Measurements from ENCODE around the gene MSGN1. TPM values are rescaled to one million over a fixed set of nuclear protein-coding genes. Genes with fewer than 3 reads are reported as not detected.

Gene MSGN1
- total RNA-seq, 2 donors from 2014 or later = not detected

GRCh38 chr2:17781482-17781881 is 34.8 kb upstream of the MSGN1 start:
- no peaks in the 10 kb centered on the region for H3K9me3 ChIP-seq
- TF ChIP-seq CTCF (IDR thresholded peaks at IDR 0.05) (no peak), POLR2A (IDR thresholded peaks at IDR 0.05) (no peak)
- intact Hi-C loops (cut with DNase I) = no loop called here
- DNase-seq (ENCODE audit: low spot score) = no peak
- H3K27me3 ChIP-seq (replicated peaks; ENCODE audit: insufficient read depth) = no peaks in the 10 kb centered on the region
- H3K4me3 ChIP-seq = no peak overlapping the region
- WGBS = 54% methylated on average over 1 of the region's 1 CpG
- H3K27ac ChIP-seq = no peak overlapping the region
- H3K36me3 ChIP-seq = no peaks in the 10 kb centered on the region
- no peaks in the 10 kb centered on the region for H3K4me1 ChIP-seq (replicated peaks)

- TF ChIP-seq CTCF (IDR thresholded peaks at IDR 0.05) (no peak), POLR2AphosphoS5 (IDR thresholded peaks at IDR 0.05) (no peak), POLR2A (IDR thresholded peaks at IDR 0.05) (no peak)
- no peak overlapping the region for H3K27ac ChIP-seq
- H3K4me3 ChIP-seq = no peak overlapping the region
- no peak for DNase-seq (ENCODE audit: low spot score)
- intact Hi-C loops (cut with DNase I) = no loop called here
- H3K9me3 ChIP-seq = no peaks in the 10 kb centered on the region
- no peaks in the 10 kb centered on the region for H3K36me3 ChIP-seq
- WGBS = 88% methylated on average over 3 of the region's 3 CpGs
- H3K4me1 ChIP-seq (replicated peaks) = no peaks in the 10 kb centered on the region
- H3K27me3 ChIP-seq (replicated peaks; ENCODE audit: insufficient read depth) = no peaks in the 10 kb centered on the region
Measured at GRCh38 chr2:17786727-17787126, 29.5 kb upstream of the MSGN1 start.

- no peaks in the 10 kb centered on the region for H3K36me3 ChIP-seq
- TF ChIP-seq POLR2A (IDR thresholded peaks at IDR 0.05) = no peak
- TF ChIP-seq CTCF (IDR thresholded peaks at IDR 0.05) = no peak
- TF ChIP-seq POLR2AphosphoS5 (IDR thresholded peaks at IDR 0.05) = no peak
- H3K4me3 ChIP-seq = no peak overlapping the region
- WGBS = 73% methylated on average over 4 of the region's 4 CpGs
- H3K27ac ChIP-seq = no peak overlapping the region
- no peak for DNase-seq (ENCODE audit: low spot score)
- no peaks in the 10 kb centered on the region for H3K9me3 ChIP-seq
- no peaks in the 10 kb centered on the region for H3K4me1 ChIP-seq (replicated peaks)
- intact Hi-C loops (cut with DNase I) = no loop called here
- H3K27me3 ChIP-seq (replicated peaks; ENCODE audit: insufficient read depth) = no peaks in the 10 kb centered on the region
Measured at GRCh38 chr2:17788773-17789172, 27.5 kb upstream of the MSGN1 start.

- no peaks in the 10 kb centered on the region for H3K9me3 ChIP-seq
- 42% methylated on average over 1 of the region's 1 CpG for WGBS
- H3K27me3 ChIP-seq (replicated peaks; ENCODE audit: insufficient read depth) = no peaks in the 10 kb centered on the region
- no peak overlapping the region for H3K27ac ChIP-seq
- no peak for DNase-seq (ENCODE audit: low spot score)
- intact Hi-C loops (cut with DNase I) = no loop called here
- H3K36me3 ChIP-seq = no peaks in the 10 kb centered on the region
- no peak overlapping the region for H3K4me3 ChIP-seq
- no peak for TF ChIP-seq POLR2A (IDR thresholded peaks at IDR 0.05)
- TF ChIP-seq POLR2AphosphoS5 (IDR thresholded peaks at IDR 0.05) = no peak
- no peak for TF ChIP-seq CTCF (IDR thresholded peaks at IDR 0.05)
- no peaks in the 10 kb centered on the region for H3K4me1 ChIP-seq (replicated peaks)
Measured at GRCh38 chr2:17790536-17790935, 25.7 kb upstream of the MSGN1 start.

- DNase-seq (ENCODE audit: low spot score) = no peak
- intact Hi-C loops (cut with DNase I) = no loop called here
- H3K36me3 ChIP-seq = no peaks in the 10 kb centered on the region
- H3K27me3 ChIP-seq (replicated peaks; ENCODE audit: insufficient read depth) = no peaks in the 10 kb centered on the region
- H3K27ac ChIP-seq = no peak overlapping the region
- TF ChIP-seq POLR2AphosphoS5 (IDR thresholded peaks at IDR 0.05) (no peak), CTCF (IDR thresholded peaks at IDR 0.05) (no peak), POLR2A (IDR thresholded peaks at IDR 0.05) (no peak)
- whole genome bisulfite sequencing = 47% methylated on average over 5 of the region's 5 CpGs
- H3K4me1 ChIP-seq (replicated peaks) = no peaks in the 10 kb centered on the region
- H3K9me3 ChIP-seq = no peaks in the 10 kb centered on the region
- no peak overlapping the region for H3K4me3 ChIP-seq
Measured at GRCh38 chr2:17791121-17791816, 25.0 kb upstream of the MSGN1 start.

All from prostate gland (tissue), 2 donors.